NCI-H128 (cell line): Measurements from ENCODE around the gene PRDX2.
A peak's percentile ranks its signal among the peaks of the same experiment; 100 is the strongest.

Source experiments
- DNase-seq: peaks from one replicate; lab custom pipeline; 2025; ENCODE audit not compliant: unreplicated experiment; lab: John Stamatoyannopoulos, UW

Gene PRDX2

DNA sequence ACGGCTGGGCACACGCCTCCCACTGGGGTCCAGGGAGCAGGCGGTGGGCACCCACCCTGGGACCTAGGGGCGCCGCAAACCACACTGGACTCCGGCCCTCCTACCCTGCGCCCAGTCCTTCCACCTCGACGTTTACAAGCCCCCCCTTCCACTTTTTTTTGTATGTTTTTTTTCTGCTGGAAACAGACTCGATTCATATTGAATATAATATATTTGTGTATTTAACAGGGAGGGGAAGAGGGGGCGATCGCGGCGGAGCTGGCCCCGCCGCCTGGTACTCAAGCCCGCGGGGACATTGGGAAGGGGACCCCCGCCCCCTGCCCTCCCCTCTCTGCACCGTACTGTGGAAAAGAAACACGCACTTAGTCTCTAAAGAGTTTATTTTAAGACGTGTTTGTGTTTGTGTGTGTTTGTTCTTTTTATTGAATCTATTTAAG is 8.7 kb downstream of the PRDX2 start:
- no peak for DNase-seq

DNA sequence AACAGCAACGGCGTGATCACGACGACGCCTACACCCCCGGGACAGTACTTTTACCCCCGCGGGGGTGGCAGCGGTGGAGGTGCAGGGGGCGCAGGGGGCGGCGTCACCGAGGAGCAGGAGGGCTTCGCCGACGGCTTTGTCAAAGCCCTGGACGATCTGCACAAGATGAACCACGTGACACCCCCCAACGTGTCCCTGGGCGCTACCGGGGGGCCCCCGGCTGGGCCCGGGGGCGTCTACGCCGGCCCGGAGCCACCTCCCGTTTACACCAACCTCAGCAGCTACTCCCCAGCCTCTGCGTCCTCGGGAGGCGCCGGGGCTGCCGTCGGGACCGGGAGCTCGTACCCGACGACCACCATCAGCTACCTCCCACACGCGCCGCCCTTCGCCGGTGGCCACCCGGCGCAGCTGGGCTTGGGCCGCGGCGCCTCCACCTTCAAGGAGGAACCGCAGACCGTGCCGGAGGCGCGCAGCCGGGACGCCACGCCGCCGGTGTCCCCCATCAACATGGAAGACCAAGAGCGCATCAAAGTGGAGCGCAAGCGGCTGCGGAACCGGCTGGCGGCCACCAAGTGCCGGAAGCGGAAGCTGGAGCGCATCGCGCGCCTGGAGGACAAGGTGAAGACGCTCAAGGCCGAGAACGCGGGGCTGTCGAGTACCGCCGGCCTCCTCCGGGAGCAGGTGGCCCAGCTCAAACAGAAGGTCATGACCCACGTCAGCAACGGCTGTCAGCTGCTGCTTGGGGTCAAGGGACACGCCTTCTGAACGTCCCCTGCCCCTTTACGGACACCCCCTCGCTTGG is 9.3 kb downstream of the PRDX2 start:
- DNase-seq, result no peak

DNA sequence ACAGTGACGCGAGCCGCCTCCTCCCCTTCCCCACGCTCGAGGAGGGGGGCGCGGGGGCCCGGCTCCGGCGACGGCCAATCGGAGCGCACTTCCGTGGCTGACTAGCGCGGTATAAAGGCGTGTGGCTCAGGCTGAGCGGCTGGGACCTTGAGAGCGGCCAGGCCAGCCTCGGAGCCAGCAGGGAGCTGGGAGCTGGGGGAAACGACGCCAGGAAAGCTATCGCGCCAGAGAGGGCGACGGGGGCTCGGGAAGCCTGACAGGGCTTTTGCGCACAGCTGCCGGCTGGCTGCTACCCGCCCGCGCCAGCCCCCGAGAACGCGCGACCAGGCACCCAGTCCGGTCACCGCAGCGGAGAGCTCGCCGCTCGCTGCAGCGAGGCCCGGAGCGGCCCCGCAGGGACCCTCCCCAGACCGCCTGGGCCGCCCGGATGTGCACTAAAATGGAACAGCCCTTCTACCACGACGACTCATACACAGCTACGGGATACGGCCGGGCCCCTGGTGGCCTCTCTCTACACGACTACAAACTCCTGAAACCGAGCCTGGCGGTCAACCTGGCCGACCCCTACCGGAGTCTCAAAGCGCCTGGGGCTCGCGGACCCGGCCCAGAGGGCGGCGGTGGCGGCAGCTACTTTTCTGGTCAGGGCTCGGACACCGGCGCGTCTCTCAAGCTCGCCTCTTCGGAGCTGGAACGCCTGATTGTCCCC is 10.1 kb downstream of the PRDX2 start, which contains the start of gene JUNB:
JUNB (plus strand) TSS at position 142 of the 706 bp plus-strand sequence; CDS start at position 428, 286 bp downstream.
- peak; percentile 89 for DNase-seq

DNA sequence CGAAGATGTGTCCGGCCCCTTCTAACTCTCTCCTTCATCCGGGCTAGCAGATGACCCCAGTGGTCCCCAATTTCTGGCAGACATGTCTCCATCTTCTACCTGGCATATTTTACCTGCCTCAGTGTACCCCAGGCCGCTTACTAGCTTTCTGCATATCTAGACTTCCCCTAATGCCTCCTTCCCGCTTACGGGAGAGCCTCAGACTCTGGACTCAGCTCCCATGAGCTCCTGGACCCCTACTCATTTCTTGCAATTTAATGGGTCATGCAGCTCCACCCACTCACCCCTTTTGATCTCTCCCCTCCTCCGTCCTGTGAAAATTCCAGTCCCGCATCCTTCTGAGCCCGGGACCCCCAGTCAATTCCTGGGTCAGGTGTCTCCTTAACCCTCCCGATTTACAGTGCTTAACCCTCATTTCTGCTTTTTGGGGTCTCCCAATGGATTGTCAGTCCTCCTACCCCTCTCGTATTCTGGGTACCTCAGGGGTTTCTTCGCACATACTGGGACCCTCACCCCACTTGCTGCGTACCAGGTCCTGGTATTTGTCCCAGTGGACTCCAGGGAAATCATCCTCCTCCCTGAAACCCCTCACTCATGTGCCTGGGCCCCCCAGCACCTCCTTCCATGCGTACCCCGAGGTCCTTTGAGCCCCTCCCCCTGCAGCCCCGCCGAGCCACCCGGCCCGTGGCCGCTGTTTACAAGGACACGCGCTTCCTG is 10.8 kb downstream of the PRDX2 start:
- no peak for DNase-seq

DNA sequence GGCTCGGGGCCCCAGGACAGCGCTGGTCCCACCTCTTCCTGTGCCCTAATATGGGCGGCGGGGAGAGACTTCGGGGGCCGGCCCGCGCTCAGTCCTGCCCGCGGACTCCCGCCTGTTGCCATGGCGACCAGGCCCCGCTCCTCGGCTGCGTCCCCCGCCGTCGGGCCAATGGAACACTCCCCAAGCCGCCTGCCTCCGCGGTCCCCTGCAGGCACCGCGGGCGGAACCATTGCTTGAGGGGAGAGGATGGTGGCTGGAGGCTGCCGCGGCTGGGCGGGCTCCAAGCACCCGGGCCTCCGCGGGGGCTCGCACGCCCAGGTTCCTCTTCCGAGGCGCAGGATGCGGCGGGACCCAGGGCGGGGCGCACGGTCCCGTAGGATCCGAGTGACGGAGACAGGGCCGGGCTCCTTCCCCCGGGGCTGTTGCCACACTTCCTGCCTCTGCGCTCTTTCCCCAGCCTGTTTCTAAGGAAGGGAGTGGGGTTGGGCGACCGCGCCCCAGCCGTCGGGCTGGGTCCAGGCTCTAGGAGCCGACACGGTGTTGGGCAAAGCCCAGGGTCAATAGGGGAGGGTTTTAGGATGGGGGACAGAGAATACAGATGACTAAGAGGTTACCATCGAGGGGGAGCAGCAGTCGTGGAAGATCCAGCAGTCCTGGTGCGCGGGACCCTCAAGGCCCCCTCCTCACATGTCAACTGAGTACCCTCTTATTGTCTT is 11.5 kb downstream of the PRDX2 start:
- DNase-seq, result peak; percentile 85

DNA sequence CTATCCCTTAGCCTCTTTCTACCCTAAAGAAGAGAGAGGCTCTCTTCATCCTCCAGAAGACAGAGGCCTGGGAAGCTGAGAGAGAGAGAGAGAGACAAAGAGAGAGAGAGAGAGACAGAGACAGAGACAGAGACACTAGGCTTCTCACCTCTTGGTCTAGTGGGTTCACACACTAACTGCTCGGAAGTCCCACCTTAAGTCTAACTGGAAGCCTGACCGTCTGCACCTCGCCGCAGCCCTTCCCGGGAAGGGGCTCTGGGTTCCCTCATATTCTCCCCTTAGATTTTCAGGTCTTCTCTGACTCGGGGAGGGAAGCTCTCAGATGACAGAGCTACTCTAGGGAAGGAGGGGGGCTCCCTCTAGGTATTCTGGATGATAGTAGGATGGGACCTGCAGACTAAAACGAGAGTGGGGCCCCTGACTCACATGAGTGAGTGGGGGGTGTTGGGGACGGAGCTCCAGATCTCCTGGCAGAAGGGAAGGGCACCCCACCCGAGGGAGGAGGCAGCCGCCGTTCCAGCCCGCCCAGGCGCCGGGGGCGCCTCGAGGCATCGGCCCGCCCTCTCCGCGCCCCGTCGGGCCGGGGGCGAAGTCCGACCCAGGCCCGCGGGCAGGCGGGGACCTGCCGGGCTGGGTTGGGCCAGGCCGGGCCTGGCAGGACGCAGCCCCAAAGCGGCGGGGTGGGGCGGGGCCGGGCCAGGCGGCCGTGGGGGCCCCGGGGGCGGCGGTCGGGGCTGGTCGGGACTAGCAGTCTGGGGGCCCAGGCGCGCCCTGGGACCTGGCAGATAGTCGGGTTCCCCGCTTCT is 12.3 kb downstream of the PRDX2 start:
- no peak for DNase-seq

DNA sequence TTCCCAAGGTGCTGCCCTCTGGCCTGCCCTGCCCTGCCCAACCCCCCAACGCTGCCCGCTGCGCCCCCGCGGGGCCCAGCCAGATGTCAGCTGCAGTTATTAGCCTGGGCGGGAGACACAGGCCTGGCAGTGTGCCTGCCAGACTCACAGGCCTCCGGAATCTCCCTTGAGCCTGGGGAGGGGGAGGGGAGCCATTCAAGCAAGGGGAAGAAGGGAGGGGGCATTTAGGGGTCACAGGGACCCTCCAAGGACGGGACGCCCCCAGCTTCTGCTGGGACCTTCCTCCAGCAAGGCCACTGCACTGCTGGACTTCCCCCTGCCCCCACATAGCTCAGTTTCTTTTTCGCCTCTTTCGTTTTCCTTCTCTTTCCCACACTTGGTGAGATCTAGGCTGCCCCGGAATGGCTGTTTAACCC is 12.9 kb downstream of the PRDX2 start:
- no peak for DNase-seq

DNA sequence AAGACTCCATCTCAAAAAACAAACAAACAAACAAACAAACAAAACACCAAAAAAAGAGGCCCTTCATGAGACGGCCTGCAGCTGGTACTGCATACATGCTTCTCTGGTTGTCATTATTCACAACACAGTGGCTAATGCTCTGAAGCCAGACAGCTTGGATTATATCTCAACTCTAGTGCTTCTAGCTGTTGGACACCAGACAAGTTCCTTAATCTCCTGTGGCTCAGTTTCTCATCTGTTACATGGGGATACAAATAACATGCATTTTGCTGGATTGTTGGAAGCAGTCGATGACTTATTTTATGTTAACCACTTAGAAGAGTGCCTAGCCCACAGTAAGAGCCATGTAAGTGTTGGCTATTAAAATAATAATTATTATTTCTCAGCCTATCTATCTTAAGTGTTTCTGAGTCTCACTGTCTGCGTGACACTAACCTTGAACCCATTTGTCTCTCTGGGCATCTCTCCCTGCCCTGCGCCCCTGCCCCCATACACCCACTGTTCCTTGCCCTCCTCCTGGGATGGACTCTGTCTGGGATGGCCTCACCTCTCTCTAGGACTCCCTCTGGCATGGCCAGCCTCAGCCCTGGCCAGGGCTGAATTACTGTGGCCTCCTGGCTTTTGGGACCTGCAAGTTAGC is 13.4 kb downstream of the PRDX2 start:
- DNase-seq, result no peak

DNA sequence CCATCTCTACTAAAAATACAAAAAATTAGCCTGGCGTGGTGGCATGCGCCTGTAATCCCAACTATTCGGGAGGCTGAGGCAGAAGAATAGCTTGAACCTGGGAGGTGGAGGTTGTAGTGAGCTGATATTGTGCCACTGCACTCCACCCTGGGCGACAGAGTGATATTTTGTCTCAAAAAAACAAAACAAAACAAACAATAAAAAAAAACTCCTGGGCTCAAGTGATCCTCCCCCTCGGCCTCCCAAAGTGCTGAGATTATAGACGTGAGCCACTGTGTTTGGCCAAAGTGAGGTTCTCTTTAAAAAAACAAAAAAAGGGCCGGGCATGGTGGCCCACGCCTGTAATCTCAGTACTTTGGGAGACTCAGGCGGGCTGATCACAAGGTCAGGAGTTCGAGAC is 14.1 kb downstream of the PRDX2 start:
- DNase-seq, result no peak

DNA sequence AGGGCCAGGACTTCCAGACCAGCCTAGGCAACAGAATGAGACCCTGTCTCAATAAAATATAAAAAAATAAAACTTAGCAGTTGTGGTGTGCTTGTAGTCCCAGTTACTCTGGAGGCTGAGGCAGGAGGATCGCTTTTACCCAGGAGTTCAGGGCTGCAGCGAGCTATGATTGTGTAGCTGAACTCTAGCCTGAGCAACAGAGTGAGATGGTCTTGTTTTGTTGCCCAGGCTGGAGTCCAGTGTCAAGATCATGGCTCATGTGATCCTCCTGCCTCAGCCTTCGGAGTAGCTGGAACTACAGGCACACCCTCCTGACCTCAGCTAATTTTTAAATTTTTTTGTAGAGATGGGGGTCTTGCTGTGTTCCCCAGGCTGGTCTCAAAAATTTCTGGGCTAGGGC is 14.6 kb downstream of the PRDX2 start:
- no peak for DNase-seq

DNA sequence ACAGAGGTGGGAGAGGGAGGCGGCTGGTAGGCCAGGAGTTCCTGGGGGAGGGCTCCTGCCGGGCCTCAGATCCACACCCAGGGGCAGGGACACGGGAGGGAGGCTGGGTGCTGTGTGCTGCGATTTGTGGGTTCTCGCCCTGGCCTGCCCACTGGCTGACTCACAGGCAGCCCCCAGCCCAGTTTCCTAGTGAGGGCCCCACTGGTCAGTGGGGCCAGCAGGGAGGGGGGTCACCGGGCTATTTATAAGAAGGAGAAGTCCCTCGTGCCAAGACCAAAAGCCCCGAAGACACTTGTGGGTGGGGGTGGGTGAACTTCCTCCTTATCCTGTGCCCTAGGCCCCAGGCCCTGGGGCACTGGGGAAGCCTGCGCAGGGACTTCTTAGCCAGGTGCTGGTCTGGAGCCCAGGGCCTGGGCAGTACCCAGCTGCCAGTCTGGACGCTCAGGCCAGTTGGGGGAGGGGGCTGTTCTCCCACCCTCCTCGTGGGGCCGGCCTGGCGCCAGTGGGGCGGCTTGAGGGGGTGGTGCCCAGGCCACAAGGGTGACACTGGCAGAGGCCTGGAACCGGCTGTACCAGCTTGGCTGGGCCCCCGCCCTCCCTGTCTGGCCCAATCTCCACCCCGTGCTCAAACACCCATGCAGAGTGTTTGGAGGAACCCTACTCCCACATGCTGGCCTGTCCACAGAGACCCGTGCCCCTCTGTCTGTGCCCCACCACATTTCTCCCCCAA is 15.3 kb downstream of the PRDX2 start:
- no peak for DNase-seq

DNA sequence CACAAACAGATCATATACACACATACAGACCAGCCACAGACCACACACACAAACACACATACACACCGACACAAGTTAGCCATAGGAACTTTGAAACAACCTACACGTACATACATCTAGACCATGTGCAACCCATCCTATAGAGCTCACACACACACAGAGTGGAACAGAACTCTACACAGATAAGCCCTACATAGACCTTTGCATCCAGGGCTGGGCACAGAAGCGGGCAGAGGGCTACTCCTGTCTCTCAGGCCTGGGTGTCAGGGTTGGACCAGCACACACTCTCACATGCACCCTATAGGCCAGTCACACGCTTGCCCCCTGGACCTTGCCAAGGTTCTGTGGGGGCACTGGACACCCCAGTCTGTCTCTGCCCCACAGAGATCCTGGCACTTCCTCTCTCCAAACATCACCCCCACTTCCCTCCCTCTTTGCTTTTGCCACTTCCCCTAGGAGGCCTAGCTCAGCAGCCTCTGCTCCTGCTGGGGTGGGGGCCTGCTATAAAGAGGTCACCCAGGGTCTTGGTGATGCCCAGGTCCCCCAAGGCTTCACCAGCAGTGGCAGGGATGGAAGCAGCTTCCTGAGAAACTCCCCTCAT is 16.1 kb downstream of the PRDX2 start:
- no peak for DNase-seq

DNA sequence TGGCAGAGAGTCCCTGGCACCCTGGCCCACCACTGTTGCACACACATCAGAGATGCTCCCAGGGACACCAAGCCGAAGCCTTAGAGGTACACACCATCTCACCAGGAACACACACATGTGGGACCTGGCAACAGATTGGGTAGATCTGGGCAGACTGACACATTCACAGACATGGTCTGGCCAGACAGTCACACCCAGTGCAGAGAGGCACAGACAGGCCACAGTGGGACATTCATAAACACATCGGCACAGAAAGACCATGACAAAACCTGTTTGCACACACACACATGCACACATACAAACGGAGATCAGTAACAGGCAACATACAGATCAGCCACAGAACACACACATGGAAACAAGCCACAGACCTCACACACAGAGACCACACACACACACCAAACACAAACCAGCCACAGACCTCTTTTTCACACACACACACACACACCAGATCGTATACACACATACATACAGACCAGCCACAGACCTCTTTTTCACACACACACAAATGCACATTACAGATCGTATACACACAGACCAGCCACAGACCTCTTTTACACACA is 16.6 kb downstream of the PRDX2 start:
- DNase-seq, result no peak

DNA sequence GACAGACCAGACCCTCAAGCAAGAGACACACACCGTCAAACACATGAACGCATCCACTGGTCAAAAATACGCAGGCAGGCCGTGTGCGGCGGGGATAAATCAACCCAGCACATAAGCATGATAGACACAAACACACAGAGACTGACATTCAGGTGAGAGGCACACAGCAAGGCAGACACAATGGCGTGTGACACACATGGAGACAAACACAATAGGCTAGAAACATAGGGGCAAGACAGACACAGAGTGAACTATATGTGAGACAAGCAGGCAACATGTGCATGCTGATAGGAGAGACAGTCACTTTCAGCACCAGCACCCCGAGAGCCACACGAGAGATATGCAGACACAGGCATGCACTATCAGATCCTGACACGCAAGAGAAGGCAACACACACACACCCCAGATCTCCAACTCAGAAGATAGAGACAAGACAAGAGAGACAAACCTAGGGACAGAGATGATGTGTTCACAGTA is 17.2 kb downstream of the PRDX2 start:
- DNase-seq, result no peak

DNA sequence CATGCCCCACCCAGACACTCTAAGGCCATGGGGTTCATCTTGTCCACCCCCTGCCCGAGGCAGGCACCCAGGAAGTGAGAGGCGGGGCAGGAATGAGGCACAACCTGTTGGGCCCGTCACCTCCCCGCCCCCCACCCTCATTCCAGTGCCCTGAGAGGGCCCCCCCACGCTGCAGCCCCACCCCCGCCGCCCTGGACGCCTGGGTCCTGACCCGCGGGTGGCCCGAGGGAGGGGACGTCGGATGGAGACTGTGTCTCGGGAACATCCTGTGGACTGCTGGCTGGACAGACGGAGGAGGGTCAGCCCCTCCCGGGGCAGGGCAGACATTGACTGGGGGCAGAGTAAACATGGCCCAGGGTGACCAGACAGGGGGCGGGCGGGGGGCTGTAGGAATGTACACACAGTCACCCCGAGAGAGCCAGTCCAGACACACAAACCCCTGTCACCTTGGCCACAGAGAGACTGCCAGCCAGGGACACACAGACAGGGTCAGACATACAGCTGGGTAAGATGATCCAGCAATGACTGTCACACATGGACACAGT is 17.7 kb downstream of the PRDX2 start:
- no peak for DNase-seq

DNA sequence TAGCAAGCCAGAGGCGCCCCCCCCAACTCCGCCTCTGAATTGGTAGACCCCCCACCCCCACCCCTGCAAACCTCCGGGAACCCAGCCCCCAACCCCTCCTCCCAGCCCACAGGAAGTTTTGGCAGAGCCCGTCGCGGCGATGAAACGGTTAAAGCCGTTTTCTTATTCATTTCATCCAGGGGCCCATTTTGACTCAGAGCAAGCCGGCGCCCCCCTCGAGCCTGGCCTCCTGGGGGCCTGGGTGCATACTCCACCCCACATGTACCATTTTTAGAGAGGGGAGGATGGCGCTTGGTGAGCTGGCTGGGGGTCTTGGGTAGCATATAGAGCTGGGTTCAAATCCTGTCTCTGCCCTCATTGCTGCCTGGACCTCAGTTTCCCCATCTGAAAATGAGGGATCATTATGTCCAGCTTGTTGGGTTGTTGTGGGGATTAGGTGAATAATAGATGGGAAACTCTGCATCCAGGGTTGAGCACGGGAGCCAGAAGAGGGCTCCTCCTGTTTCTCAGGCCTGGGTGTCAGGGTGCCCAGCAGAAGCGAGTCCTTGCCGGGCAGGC is 18.2 kb downstream of the PRDX2 start:
- DNase-seq, result no peak

DNA sequence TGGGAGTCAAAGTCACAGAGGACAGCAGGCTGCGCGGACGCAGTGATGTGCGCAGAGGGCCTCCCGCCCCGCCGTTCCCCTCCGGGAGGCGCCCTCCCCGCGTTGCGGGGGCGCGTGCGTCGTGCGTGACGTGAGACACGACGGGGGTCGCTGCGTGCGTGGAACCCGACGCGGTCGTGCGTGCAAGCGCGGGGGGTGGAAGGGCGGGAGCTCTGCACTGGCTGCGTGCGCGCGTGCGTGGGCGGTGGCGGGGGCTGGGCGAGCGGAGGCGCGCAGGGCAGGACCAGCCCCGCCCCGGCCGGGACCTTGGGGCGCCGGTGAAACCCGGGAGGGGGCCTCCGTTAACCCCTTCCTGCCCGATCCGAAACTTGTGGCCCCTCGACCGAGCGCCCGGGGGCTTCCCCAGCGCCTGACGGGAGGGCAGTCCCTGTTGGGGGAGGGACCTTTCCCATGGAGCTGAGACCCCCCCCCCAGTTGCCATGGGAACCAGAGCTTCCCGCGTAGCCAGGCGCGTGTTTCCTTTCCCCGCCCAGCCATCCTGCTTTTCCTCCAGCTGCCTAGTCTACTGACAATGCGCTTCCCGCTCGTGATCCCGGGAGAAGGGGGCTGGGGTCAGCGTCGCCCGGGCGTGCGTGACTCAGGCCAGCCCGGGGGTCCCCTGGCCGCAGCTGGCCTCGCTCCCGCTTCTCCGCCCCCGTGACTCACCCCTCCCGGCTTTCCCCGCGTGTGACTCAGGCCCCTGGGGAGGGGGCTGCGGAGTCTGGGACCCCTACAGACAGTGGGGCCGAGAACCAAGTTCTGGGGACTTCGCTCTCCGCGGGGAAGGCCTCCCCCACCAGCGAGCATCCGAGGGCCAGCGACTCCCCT is 18.9 kb downstream of the PRDX2 start:
- peak; percentile 71 for DNase-seq
